ENCODE measurements around the gene ZNF606.
"Not testable (repeated sequence)": the region's sequence is repeated elsewhere in the genome, so short reads cannot be mapped to it uniquely, and the experiment has no call there.

The ZNF606 gene

GRCh38 chr19:58020129-58020528 is 17.5 kb upstream of the ZNF606 start:
- DNase-seq (ENCODE audit: low read depth, low spot score): no peak
- ChIA-PET POLR2A (no interaction called here), CTCF (no interaction called here)
- TF ChIP-seq CTCF (IDR thresholded peaks at IDR 0.05; ENCODE audit: insufficient read depth, low read length, missing control alignments): no peak
- H3K4me3 ChIP-seq (ENCODE audit: low read depth, low read length): no peak overlapping the region

GRCh38 chr19:58014141-58014540 is 11.5 kb upstream of the ZNF606 start:
- no peak overlapping the region for H3K4me3 ChIP-seq (ENCODE audit: low read depth, low read length)
- DNase-seq (ENCODE audit: low read depth, low spot score): no peak
- CTCF ChIA-PET: no interaction called here
- no peak for TF ChIP-seq CTCF (IDR thresholded peaks at IDR 0.05; ENCODE audit: insufficient read depth, low read length, missing control alignments)
- POLR2A ChIA-PET: no interaction called here

GRCh38 chr19:58010507-58010906 is 7.9 kb upstream of the ZNF606 start:
- no peak for DNase-seq (ENCODE audit: low read depth, low spot score)
- no peak overlapping the region for H3K4me3 ChIP-seq (ENCODE audit: low read depth, low read length)
- POLR2A ChIA-PET: no interaction called here
- CTCF ChIA-PET: no interaction called here
- no peak for TF ChIP-seq CTCF (IDR thresholded peaks at IDR 0.05; ENCODE audit: insufficient read depth, low read length, missing control alignments)

- POLR2A ChIA-PET: no interaction called here
- no peak for DNase-seq (ENCODE audit: low read depth, low spot score)
- CTCF ChIA-PET: no interaction called here
- no peak for TF ChIP-seq CTCF (IDR thresholded peaks at IDR 0.05; ENCODE audit: insufficient read depth, low read length, missing control alignments)
- H3K4me3 ChIP-seq (ENCODE audit: low read depth, low read length): peak overlapping the region; percentile 54
These were observed 7.2 kb upstream of the ZNF606 start for GRCh38 chr19:58009666-58010301.

GRCh38 chr19:58009301-58009665 is 6.7 kb upstream of the ZNF606 start:
- CTCF ChIA-PET: no interaction called here
- TF ChIP-seq CTCF (IDR thresholded peaks at IDR 0.05; ENCODE audit: insufficient read depth, low read length, missing control alignments): no peak
- no peak for DNase-seq (ENCODE audit: low read depth, low spot score)
- POLR2A ChIA-PET: no interaction called here
- H3K4me3 ChIP-seq (ENCODE audit: low read depth, low read length): peak overlapping the region; percentile 54

- DNase-seq (ENCODE audit: low read depth, low spot score); CTCF ChIA-PET; POLR2A ChIA-PET; H3K4me3 ChIP-seq (ENCODE audit: low read depth, low read length): not testable (repeated sequence)
These were observed 6.3 kb upstream of the ZNF606 start for GRCh38 chr19:58008877-58009276.

- no peak for DNase-seq (ENCODE audit: low read depth, low spot score)
- no peak for TF ChIP-seq CTCF (IDR thresholded peaks at IDR 0.05; ENCODE audit: insufficient read depth, low read length, missing control alignments)
- POLR2A ChIA-PET: no interaction called here
- no peak overlapping the region for H3K4me3 ChIP-seq (ENCODE audit: low read depth, low read length)
- CTCF ChIA-PET: no interaction called here
These were observed 4.7 kb upstream of the ZNF606 start for GRCh38 chr19:58007285-58007684.

All from AG04449 (cell line).